ENCODE results near the gene KIFC3.

KIFC3 gene

DNA sequence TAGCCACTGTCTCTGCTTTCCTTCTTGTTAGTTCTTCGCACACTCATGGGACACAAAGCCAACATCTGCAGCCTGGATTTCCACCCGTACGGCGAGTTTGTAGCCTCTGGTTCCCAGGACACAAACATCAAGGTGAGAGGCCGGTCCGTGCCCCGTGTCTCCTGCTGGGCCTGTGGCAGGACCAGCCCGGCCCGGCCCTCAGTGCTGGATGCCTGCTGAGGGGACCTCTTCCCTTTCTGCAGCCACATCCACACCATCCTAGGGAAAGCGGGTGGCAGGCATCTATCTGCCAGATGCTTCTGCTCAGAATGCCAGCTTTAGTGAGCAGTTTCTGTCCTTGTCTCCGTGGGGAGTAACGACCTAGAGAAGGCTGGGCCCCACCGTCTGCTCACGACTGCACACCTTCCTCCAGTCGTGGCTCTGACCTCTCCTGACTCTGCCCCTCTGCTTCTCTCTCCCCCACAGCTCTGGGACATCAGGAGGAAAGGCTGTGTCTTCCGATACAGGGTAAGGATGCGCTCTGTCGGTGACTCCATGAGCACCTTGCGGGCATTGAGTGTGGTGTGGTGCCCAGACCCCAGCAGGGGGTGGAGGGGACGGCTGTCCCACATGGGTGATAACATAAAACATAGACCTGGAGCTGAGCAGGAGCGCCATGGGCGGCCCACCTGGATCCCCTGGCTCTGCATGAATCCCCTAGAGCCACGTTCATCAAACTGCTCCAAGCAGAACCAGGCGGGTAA is 51.3 kb downstream of the KIFC3 start:
- TF ChIP-seq, protein P1, sequence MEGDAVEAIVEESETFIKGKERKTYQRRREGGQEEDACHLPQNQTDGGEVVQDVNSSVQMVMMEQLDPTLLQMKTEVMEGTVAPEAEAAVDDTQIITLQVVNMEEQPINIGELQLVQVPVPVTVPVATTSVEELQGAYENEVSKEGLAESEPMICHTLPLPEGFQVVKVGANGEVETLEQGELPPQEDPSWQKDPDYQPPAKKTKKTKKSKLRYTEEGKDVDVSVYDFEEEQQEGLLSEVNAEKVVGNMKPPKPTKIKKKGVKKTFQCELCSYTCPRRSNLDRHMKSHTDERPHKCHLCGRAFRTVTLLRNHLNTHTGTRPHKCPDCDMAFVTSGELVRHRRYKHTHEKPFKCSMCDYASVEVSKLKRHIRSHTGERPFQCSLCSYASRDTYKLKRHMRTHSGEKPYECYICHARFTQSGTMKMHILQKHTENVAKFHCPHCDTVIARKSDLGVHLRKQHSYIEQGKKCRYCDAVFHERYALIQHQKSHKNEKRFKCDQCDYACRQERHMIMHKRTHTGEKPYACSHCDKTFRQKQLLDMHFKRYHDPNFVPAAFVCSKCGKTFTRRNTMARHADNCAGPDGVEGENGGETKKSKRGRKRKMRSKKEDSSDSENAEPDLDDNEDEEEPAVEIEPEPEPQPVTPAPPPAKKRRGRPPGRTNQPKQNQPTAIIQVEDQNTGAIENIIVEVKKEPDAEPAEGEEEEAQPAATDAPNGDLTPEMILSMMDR (IDR thresholded peaks at IDR 0.05; ENCODE audit: insufficient read depth, low read depth, low read length, missing control alignments) = no peak

DNA sequence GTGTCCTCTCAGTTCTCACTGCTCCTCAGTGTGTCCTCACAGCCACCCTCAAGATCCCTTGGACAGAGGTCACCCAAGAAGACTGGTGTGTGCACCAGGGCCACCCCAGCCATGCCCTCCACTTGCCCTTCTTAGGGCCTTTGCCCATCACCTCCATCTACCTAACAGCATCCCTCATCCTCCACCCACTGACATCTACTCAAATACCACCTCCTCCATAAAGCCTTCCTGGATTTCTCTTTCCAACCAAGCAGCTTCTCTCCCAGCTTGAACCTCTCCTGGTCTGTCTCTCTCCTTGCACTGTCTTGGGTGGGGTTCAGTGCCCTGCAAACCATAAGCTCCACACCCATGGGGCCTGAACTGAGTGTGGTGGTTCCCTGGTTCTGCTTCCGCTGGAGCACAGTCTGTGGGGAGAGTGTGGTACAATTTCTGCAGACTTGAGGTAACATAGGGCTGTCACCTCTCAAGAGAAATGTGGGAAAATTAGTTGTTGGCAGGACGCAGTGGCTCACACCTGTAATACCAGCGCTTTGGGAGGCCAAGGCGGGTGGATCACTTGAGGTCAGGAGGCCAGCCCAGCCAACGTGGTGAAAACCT is 52.3 kb downstream of the KIFC3 start:
- no peak for DNase-seq (ENCODE audit: low read depth)

More for the DNA sequence above, 51.3 kb downstream of the KIFC3 start:
- DNase-seq (ENCODE audit: low read depth) = no peak
- H3K4me3 ChIP-seq (ENCODE audit: low read length) = no peak overlapping the region

DNA sequence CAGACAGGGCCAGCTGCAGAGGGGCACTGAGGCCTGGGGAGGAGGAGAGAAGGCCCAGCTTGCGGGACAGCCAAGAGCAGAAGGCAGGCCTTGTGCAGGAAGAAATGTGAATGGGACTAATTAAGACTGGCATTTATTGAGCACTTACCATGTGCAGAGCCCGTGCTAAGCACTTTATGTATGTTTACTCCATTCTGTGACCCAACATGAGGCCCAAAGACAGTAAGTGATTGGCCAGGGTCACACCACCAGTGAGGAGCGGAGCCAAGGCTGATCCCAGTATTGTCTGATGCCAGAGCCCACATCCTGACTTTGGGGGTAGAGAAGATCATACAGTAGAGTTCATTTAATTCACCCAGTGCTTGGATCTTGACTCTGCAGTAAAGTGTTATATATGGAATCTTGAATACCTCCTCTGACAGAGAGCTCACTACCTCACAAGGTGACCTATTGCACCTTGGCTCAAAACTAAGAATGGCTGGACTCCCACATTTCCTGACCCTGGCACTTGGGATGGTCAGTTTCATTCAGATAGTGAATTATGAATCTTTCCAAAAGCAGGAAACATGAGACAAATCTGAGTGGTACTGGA is 53.1 kb downstream of the KIFC3 start:
- no peak overlapping the region for H3K4me3 ChIP-seq (ENCODE audit: low read length)
- TF ChIP-seq, protein P1 (IDR thresholded peaks at IDR 0.05; ENCODE audit: insufficient read depth, low read depth, low read length, missing control alignments) = no peak
- DNase-seq (ENCODE audit: low read depth) = no peak

More for the DNA sequence above, 52.3 kb downstream of the KIFC3 start:
- TF ChIP-seq, protein P1 (IDR thresholded peaks at IDR 0.05; ENCODE audit: insufficient read depth, low read depth, low read length, missing control alignments) = no peak
- H3K4me3 ChIP-seq (ENCODE audit: low read length) = no peak overlapping the region

DNA sequence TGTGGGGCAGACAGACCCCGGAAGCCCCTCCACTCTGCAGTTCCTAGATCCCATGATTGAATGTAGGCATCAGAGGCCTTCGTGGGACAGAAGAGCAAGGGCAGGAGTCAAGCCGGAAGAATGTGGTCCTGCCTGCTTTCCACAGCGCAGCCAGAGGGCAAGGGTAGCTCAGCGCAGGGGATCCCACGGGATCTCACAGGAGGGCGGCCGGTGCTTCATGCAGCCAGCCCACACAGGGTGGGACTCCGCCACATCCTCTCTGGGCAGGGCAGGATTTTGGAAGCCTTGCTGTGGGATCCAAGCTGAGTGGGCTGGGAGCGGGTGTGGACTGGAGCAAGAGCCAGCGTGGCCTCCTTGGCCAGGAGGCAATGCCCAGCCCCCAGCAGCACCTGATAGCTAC is 53.7 kb downstream of the KIFC3 start:
- TF ChIP-seq, protein P1 (IDR thresholded peaks at IDR 0.05; ENCODE audit: insufficient read depth, low read depth, low read length, missing control alignments) = no peak
- no peak overlapping the region for H3K4me3 ChIP-seq (ENCODE audit: low read length)
- DNase-seq (ENCODE audit: low read depth) = no peak

DNA sequence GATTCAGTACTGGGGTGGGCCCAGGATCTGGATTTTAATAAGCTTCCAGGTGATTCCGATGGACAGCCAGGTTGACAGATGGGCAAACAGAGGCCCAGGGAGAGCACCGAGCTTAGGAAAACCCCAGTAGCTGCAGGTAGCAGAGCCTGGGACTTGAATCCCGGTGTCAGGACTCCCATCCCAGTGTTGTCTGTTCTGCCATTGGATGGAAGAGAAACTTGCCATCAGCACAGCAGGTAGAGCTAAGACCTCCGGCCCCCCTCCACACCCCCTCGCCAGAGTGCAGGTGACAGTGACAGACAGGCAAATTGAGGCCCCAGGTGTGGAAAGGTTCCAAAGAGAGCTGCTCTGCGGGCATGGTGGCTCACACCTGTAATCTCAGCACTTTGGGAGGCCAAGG is 54.3 kb downstream of the KIFC3 start:
- no peak for DNase-seq (ENCODE audit: low read depth)
- TF ChIP-seq, protein P1 (IDR thresholded peaks at IDR 0.05; ENCODE audit: insufficient read depth, low read depth, low read length, missing control alignments) = no peak

DNA sequence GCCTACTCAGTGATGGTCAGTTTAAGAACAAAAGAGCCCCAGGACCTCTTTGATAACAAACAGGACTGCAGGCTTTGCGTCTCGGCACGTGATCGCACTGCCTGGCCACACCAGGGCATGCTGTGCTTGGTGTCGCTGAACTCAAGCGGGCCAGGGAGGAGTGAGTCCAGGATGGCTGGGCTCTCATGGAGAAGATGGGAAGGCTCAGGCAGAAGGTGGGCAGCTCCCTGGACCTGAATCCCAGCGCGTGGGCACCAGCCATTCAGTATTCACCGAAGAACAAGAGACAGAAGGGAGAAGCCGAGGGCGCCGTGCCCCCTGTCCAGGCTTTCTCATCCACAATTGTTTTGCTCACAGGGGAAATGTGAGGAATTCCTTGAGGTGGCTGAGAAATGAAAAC is 54.8 kb downstream of the KIFC3 start:
- TF ChIP-seq, protein P1 (IDR thresholded peaks at IDR 0.05; ENCODE audit: insufficient read depth, low read depth, low read length, missing control alignments) = no peak
- no peak for DNase-seq (ENCODE audit: low read depth)
- H3K4me3 ChIP-seq (ENCODE audit: low read length) = no peak overlapping the region

More for the DNA sequence above, 54.3 kb downstream of the KIFC3 start:
- H3K4me3 ChIP-seq (ENCODE audit: low read length) = no peak overlapping the region

Data from epithelial cell of esophagus (primary cell).